ENCODE results near the gene PTPRJ. TPM values are rescaled to one million over a fixed set of nuclear protein-coding genes. Genes with fewer than 3 reads are reported as not detected.
A peak's percentile ranks its signal among the peaks of the same experiment; 100 is the strongest.

Gene PTPRJ
- total and polyA plus RNA-seq, 9 of the 15 experiments (the other 6 are each of a cell fraction or from before 2014, with no cell fraction given): 0.56 to 10.7 (median 4.8) TPM

GRCh38 chr11:48105096-48105990 is 125.0 kb downstream of the PTPRJ start:
- intact Hi-C loops (cut with micrococcal nuclease): loop anchor here (5.0 kb wide), 1 partner anchor 128 kb away; no protein-coding TSS in a partner anchor
- Histone ChIP-seq H3K27ac (ENCODE audit: extremely low read depth, low read depth, low read length) (no peak overlapping the region), H2AFZ (ENCODE audit: low read depth, low read length) (no peak overlapping the region), H3K4me3 (no peak overlapping the region), H3K4me1 (replicated peaks in 1 of 2; ENCODE audit: control insufficient read depth in 2 of 2, insufficient read depth in 2 of 2, low read length in 2 of 2) (peaks cover 14 to 15% of the 10 kb centered on the region in 2 experiments; a peak in 4 of 5 replicates), H3K4me2 (ENCODE audit: insufficient read depth, low read length) (no peak overlapping the region), H3K9me1 (ENCODE audit: control insufficient read depth, insufficient read depth, low read length) (no peaks in the 10 kb centered on the region), H3K9me3 (replicated peaks; ENCODE audit: control insufficient read depth, insufficient read depth, low read depth, low read length) (no peaks in the 10 kb centered on the region), H3K27me3 (ENCODE audit: control insufficient read depth in 2 of 2, insufficient read depth in 2 of 2, low read length in 2 of 2) (no peaks in the 10 kb centered on the region), H4K20me1 (replicated peaks; ENCODE audit: control insufficient read depth, insufficient read depth, low read length) (0 out of 2 replicates have a peak, but pooled peaks cover 3% of the 10 kb centered on the region), H3K9ac (ENCODE audit: insufficient read depth in 1 of 2, low read depth in 2 of 2, low read length in 2 of 2) (peak overlapping the region in 1 of 2 experiments; percentile 39; a peak in 1 of 4 replicates), H3K79me2 (ENCODE audit: control insufficient read depth, insufficient read depth, low read length) (no peaks in the 10 kb centered on the region), H3K36me3 (ENCODE audit: control insufficient read depth, insufficient read depth, low read length) (no peaks in the 10 kb centered on the region)
- DNase-seq (ENCODE audit: extremely low read depth in 1 of 4, low spot score in 3 of 4): no peak
- 59% methylated on average over 9 of the region's 10 CpGs for WGBS (ENCODE audit: insufficient coverage, low coverage, missing lambda C conversion rate)
- ChIA-PET POLR2A (interaction anchor here (0.6 to 1.8 kb wide), 6 partner anchors 9 to 775 kb away, joined by 3 to 5 read pairs (median 3); no protein-coding TSS in a partner anchor), CTCF (ENCODE audit: low intra/inter-chr PET ratio) (interaction anchor here (0.6 kb wide), 1 partner anchor 13 kb away, joined by 3 read pairs; no protein-coding TSS in a partner anchor)
- TF ChIP-seq ESRRA (IDR thresholded peaks at IDR 0.05; ENCODE audit: borderline replicate concordance, low read depth) (no peak), ZBED1 (IDR thresholded peaks at IDR 0.05) (no peak), MAX (CRISPR knock-in tag; IDR thresholded peaks at IDR 0.05) (no peak), KDM4B (IDR thresholded peaks at IDR 0.05; ENCODE audit: borderline replicate concordance in 2 of 2, low read depth in 1 of 2) (no peak), USF1 (CRISPR knock-in tag; IDR thresholded peaks at IDR 0.05) (no peak), ZNF589 (CRISPR knock-in tag; IDR thresholded peaks at IDR 0.05; ENCODE audit: low read depth) (no peak), RBM34 (IDR thresholded peaks at IDR 0.05; ENCODE audit: borderline replicate concordance, insufficient read depth, low read length) (no peak)
- no peak for ATAC-seq
- no TSS peak for BruUV-seq (replicated peaks)
- in situ Hi-C loops (cut with MboI): loop anchor here (5.0 to 10.0 kb wide), 2 partner anchors 168 to 251 kb away; no protein-coding TSS in a partner anchor
- FAIRE-seq: no peak

All from K562 (cell line).